ENCODE data around the gene PATE2. TPM values are rescaled to one million over a fixed set of nuclear protein-coding genes. Genes with fewer than 3 reads are reported as not detected.

PATE2 gene
- polyA plus RNA-seq (2011; rRNA removed): not detected in 2 replicates
- 0.09 TPM in 1 of 2 replicates, not detected in the other for polyA minus RNA-seq (2011; rRNA and poly(A)+ RNA removed)

GRCh38 chr11:125778728-125779127, at the start of gene PATE2:
TSS of gene PATE2 (minus strand) at chr11:125778828. CDS start at chr11:125778773, 55 bp downstream.
- POLR2A ChIA-PET: no interaction called here
- CTCF ChIA-PET: no interaction called here
- no peak for TF ChIP-seq CTCF (IDR thresholded peaks at IDR 0.05; ENCODE audit: insufficient read depth, low read depth, low read length)

GRCh38 chr11:125807909-125808308, 29.3 kb upstream of the PATE2 start:
- ChIA-PET POLR2A (no interaction called here), CTCF (no interaction called here)
- Histone ChIP-seq H3K27me3 (ENCODE audit: control insufficient read depth, insufficient read depth, low read length) (no peaks in the 10 kb centered on the region), H3K36me3 (ENCODE audit: control insufficient read depth, insufficient read depth, low read length) (no peaks in the 10 kb centered on the region), H3K4me3 (ENCODE audit: low read depth, low read length) (no peak overlapping the region)
- no peak for DNase-seq (ENCODE audit: low read depth)
- no peak for TF ChIP-seq CTCF (IDR thresholded peaks at IDR 0.05; ENCODE audit: insufficient read depth, low read depth, low read length)

More at GRCh38 chr11:125778728-125779127, at the start of gene PATE2:
- no peak for DNase-seq (ENCODE audit: low read depth)
- H3K4me3 ChIP-seq (ENCODE audit: low read depth, low read length): no peak within 1 kb of the TSS
- no peaks in the 10 kb centered on the region for H3K27me3 ChIP-seq (ENCODE audit: control insufficient read depth, insufficient read depth, low read length)
- H3K36me3 ChIP-seq (ENCODE audit: control insufficient read depth, insufficient read depth, low read length): no peaks in the 10 kb centered on the region

GRCh38 chr11:125802387-125802786, 23.8 kb upstream of the PATE2 start:
- POLR2A ChIA-PET: no interaction called here
- no peak for DNase-seq (ENCODE audit: low read depth)
- H3K27me3 ChIP-seq (ENCODE audit: control insufficient read depth, insufficient read depth, low read length): no peaks in the 10 kb centered on the region
- no peak overlapping the region for H3K4me3 ChIP-seq (ENCODE audit: low read depth, low read length)
- TF ChIP-seq CTCF (IDR thresholded peaks at IDR 0.05; ENCODE audit: insufficient read depth, low read depth, low read length): no peak
- no peaks in the 10 kb centered on the region for H3K36me3 ChIP-seq (ENCODE audit: control insufficient read depth, insufficient read depth, low read length)
- CTCF ChIA-PET: interaction anchor here (0.6 kb wide), 1 partner anchor 711 kb away, joined by 3 read pairs; no protein-coding TSS in a partner anchor

GRCh38 chr11:125799808-125800207, 21.2 kb upstream of the PATE2 start:
- Histone ChIP-seq H3K27me3 (ENCODE audit: control insufficient read depth, insufficient read depth, low read length) (no peaks in the 10 kb centered on the region), H3K4me3 (ENCODE audit: low read depth, low read length) (no peak overlapping the region), H3K36me3 (ENCODE audit: control insufficient read depth, insufficient read depth, low read length) (no peaks in the 10 kb centered on the region)
- ChIA-PET CTCF (interaction anchor here (0.8 kb wide), 1 partner anchor 234 kb away, joined by 3 read pairs; no protein-coding TSS in a partner anchor), POLR2A (no interaction called here)
- no peak for DNase-seq (ENCODE audit: low read depth)
- no peak for TF ChIP-seq CTCF (IDR thresholded peaks at IDR 0.05; ENCODE audit: insufficient read depth, low read depth, low read length)

- ChIA-PET POLR2A (no interaction called here), CTCF (no interaction called here)
- DNase-seq (ENCODE audit: low read depth): no peak
- H3K36me3 ChIP-seq (ENCODE audit: control insufficient read depth, insufficient read depth, low read length): no peaks in the 10 kb centered on the region
- no peak overlapping the region for H3K4me3 ChIP-seq (ENCODE audit: low read depth, low read length)
- no peak for TF ChIP-seq CTCF (IDR thresholded peaks at IDR 0.05; ENCODE audit: insufficient read depth, low read depth, low read length)
- H3K27me3 ChIP-seq (ENCODE audit: control insufficient read depth, insufficient read depth, low read length): no peaks in the 10 kb centered on the region
Measured at GRCh38 chr11:125797641-125798040, 19.0 kb upstream of the PATE2 start.
